ENCODE measurements around the gene MRC2.

DNA sequence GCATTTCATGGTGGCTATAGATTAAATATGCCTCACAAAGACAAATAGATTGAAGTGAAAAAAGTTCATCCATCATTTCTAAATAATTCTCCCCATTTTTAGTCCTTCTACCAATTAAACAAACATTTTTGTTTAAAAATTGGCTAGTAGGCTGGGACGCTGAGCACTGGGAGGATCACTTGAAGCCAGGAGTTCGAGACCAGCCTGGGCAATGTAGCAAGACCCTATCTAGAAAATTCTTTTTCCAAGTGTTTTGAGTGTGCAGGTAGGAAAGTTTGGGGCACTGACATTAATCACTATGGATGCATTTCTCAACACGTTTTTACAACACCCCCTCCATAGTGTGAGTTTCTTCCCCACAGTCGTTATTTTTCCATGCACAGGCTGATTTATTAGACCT is 56.7 kb downstream of the MRC2 start:
- TF ChIP-seq, protein P1, sequence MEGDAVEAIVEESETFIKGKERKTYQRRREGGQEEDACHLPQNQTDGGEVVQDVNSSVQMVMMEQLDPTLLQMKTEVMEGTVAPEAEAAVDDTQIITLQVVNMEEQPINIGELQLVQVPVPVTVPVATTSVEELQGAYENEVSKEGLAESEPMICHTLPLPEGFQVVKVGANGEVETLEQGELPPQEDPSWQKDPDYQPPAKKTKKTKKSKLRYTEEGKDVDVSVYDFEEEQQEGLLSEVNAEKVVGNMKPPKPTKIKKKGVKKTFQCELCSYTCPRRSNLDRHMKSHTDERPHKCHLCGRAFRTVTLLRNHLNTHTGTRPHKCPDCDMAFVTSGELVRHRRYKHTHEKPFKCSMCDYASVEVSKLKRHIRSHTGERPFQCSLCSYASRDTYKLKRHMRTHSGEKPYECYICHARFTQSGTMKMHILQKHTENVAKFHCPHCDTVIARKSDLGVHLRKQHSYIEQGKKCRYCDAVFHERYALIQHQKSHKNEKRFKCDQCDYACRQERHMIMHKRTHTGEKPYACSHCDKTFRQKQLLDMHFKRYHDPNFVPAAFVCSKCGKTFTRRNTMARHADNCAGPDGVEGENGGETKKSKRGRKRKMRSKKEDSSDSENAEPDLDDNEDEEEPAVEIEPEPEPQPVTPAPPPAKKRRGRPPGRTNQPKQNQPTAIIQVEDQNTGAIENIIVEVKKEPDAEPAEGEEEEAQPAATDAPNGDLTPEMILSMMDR (conservative IDR thresholded peaks at IDR 0.05; ENCODE audit: low read length), result no peak
- no peak for TF ChIP-seq EZH2phosphoT487 (IDR thresholded peaks at IDR 0.05; ENCODE audit: borderline replicate concordance)

All from Loucy (cell line).